ENCODE measurements around the gene SCAANT1.

SCAANT1 gene

DNA sequence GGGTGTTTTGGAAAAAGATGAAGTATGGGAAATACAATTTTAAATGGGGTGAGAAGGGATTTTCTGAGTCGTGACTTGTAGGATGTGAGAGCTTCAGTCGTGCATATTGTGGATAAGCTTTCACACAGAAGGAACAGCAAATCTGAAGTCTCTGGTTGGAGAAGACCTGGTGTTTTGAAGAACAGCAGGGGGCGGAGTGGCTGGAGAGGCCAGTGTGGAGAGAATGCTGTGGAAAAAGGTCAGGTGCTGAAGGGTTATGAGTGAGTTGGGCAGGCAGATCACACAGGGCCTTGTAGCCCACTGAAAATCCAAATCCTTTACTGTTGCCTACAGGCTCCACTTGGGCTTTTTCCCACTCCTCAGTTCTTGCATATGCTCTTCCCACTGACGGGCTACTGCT is 14.1 kb upstream of the SCAANT1 start:
- H3K27me3 Mint-ChIP-seq: no peaks in the 10 kb centered on the region
- no peaks in the 10 kb centered on the region for H3K9me3 Mint-ChIP-seq
- peaks cover 42% of the 10 kb centered on the region for H3K36me3 Mint-ChIP-seq (ENCODE audit: insufficient read depth)
- no peak overlapping the region for H3K4me3 Mint-ChIP-seq
- no peak for DNase-seq
- no peak for ATAC-seq (replicated peaks)
- H3K27ac Mint-ChIP-seq: peak overlapping the region in 1 of 2 donors; percentile 53
- peaks cover 28 to 64% of the 10 kb centered on the region in 2 donors for H3K4me1 Mint-ChIP-seq (ENCODE audit: low read depth in 2 of 2)

DNA sequence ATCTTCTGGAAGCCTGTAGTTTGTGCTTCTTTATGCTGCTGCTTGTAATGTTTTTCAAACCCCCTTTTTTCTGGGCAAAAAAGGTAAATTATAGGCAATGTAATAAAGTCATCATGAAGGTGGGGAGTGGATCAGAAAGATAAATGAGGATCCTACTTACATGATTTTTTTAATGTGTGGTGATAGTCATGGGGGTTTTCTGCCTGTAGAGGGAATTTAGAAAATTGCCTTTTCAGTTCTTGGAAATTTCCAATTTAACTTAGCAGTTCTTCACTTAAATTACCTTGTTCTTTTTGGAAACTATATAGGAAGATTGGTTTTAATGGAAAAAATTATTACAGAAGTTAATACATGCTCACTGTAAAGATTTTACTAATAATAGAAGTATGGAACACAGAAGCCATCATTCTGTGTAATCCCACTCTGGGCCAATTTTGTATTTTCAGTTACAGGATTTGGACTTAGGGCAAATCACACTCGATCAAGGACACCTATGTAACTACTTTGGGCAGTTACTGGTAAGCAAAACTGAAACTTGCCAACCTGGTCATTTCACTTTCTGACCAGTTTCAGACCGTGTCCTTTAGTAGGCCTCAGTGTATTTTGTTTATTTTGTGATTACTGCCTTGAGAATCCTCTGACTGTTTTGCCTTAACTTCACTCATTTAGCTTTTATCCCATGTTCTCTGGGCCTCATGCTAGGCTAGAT is 10.5 kb upstream of the SCAANT1 start:
- no peak overlapping the region for H3K4me3 Mint-ChIP-seq
- peaks cover 46% of the 10 kb centered on the region for H3K36me3 Mint-ChIP-seq (ENCODE audit: insufficient read depth)
- DNase-seq (no peak), ATAC-seq (replicated peaks) (no peak)
- H3K4me1 Mint-ChIP-seq (ENCODE audit: low read depth in 2 of 2): peaks cover 25 to 59% of the 10 kb centered on the region in 2 donors
- no peaks in the 10 kb centered on the region for H3K9me3 Mint-ChIP-seq
- peak overlapping the region; percentile 2 for H3K27ac Mint-ChIP-seq
- no peaks in the 10 kb centered on the region for H3K27me3 Mint-ChIP-seq

DNA sequence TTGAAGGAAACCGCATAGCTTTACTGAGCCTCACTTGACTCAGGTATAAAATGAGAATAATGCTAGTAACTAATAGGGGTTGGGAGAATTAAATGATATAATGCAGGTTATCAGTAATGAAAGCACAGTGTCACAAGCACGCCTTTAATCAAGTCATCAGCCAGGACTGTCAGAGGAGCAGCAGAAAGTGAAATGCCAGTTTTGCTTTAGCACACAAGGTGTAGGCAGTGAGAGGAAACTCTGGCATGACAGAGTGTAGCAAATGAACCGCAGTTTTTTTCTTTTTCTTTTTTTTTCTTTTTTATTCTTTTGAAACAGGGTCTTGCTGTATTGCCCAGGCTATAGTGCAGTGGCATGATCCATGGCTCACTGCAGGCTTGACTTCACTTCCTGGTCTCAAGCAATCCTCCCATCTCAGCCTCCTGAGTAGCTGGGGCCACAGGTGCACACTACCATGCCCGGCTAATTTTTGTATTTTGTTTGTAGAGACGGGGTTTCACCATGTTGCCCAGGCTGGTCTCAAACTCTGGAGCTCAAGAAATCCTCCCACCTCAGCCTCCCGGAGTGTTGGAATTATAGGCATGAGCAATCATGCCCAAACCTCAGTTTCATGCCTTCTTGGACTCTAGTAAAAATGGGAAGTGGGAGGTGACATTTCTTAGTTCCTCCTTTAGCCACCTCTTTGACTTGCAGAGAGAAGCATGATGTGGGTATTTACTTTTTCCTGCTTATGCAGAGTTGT is 9.7 kb upstream of the SCAANT1 start:
- Mint-ChIP-seq H3K4me1 (ENCODE audit: low read depth in 2 of 2) (peaks cover 25 to 55% of the 10 kb centered on the region in 2 donors), H3K36me3 (ENCODE audit: insufficient read depth) (peaks cover 49% of the 10 kb centered on the region), H3K27me3 (no peaks in the 10 kb centered on the region), H3K4me3 (no peak overlapping the region), H3K9me3 (no peaks in the 10 kb centered on the region), H3K27ac (no peak overlapping the region)
- no peak for DNase-seq
- no peak for ATAC-seq (replicated peaks)

DNA sequence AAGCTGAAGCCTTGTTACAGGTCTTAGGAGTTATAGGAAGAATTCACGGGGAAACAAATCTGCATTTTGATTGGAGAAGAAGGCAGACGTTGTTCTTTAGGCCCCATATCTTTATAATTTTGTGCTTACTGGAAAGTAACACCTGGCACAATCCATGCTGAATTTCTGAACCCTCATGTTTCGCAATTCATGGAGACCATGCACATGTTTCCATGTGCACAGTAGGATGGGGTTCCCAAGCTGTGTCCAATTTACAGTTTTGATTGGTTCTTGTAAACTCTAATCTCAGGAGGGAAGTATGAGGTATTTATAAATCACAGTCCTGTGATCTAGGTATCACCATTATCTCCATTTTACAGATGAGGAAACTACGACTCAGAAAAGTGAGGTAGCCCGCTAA is 7.8 kb upstream of the SCAANT1 start:
- Mint-ChIP-seq H3K4me3 (no peak overlapping the region), H3K9me3 (no peaks in the 10 kb centered on the region), H3K27me3 (no peaks in the 10 kb centered on the region), H3K36me3 (ENCODE audit: insufficient read depth) (peaks cover 50% of the 10 kb centered on the region), H3K27ac (no peak overlapping the region), H3K4me1 (ENCODE audit: low read depth in 2 of 2) (peaks cover 19 to 47% of the 10 kb centered on the region in 2 donors)
- DNase-seq (no peak), ATAC-seq (replicated peaks) (no peak)

DNA sequence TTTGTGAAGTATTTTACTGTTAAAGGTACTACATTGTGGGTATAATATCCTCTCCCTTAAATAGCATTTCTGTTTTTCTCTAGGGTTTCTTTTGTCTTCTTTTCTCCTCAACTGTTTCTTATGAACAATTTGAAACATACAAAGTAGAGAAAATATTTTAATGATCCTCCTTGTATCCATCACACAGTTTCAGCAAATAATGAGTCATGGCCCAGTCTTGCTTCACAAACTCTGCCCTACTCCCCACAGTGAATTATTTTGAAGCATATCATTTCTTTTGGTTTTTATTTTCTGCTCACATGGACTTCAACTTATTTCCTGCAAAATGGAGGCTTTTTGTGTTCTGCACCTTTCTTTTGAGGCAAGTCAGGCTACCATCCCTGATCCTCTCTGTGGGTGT is 6.1 kb upstream of the SCAANT1 start:
- peaks cover 45% of the 10 kb centered on the region for H3K36me3 Mint-ChIP-seq (ENCODE audit: insufficient read depth)
- H3K9me3 Mint-ChIP-seq: no peaks in the 10 kb centered on the region
- H3K27me3 Mint-ChIP-seq: no peaks in the 10 kb centered on the region
- ATAC-seq (replicated peaks): no peak
- H3K27ac Mint-ChIP-seq: peak overlapping the region in 1 of 2 donors; percentile 51
- no peak for DNase-seq
- H3K4me1 Mint-ChIP-seq (ENCODE audit: low read depth in 2 of 2): peaks cover 19 to 45% of the 10 kb centered on the region in 2 donors
- no peak overlapping the region for H3K4me3 Mint-ChIP-seq

DNA sequence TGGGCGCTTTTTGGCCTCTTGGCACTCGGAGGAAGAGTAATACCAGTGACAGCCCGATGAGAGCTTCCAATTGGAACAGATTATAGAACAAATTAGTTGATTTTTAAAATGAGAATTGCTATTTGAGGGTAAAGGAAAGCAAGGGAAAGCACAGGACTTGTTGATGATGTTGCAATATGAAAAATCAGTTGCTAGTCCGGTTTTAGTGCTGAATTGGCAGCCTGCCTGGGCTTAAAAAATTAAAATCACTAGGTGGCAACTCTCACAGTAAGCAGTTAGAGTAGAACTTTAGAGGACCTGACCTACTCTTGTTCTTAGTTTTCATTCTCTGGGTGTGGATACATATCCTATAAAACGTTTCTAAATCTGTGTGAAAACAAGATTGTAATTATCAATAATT is 2.1 kb upstream of the SCAANT1 start:
- DNase-seq (no peak), ATAC-seq (replicated peaks) (no peak)
- H3K27ac Mint-ChIP-seq: peak overlapping the region; percentile 23 to 93
- no peaks in the 10 kb centered on the region for H3K27me3 Mint-ChIP-seq
- H3K4me3 Mint-ChIP-seq: peak overlapping the region in 1 of 2 donors; percentile 90
- H3K9me3 Mint-ChIP-seq: no peaks in the 10 kb centered on the region
- peaks cover 44% of the 10 kb centered on the region for H3K36me3 Mint-ChIP-seq (ENCODE audit: insufficient read depth)
- H3K4me1 Mint-ChIP-seq (ENCODE audit: low read depth in 2 of 2): peaks cover 25 to 52% of the 10 kb centered on the region in 2 donors

DNA sequence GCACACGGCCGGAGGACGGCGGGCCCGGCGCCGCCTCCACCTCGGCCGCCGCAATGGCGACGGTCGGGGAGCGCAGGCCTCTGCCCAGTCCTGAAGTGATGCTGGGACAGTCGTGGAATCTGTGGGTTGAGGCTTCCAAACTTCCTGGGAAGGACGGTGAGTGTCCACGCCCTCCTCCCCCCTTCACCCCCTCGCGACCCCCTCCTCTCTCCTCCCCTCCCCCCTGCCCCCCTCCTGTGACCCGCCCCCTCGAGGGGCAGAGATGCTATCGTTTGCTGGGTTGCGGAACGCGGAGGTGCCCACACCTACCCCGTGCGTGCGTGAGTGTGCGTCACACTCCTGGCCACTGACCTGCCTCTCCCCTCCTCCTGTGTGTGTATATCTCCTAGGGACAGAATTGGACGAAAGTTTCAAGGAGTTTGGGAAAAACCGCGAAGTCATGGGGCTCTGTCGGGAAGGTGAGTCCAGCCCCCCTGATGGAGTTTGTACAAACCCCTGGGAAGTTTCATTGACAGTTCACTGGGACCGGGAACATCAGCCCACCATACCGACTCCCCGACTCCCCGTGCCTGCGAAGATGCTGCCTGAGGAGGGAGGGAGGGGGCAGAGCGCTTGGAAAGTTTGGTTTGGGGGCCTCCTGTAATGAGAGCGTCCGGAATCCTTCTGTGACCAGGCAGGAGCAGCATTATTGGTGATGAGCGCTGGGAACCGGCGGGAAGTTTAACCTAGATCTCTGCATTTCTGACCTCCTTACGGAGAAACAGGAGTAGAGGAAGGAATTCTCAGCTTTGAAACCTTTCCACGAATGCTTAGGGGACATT is 795 bp upstream of the SCAANT1 start:
- H3K4me1 Mint-ChIP-seq (ENCODE audit: low read depth in 2 of 2): peaks cover 20 to 41% of the 10 kb centered on the region in 2 donors
- peak; percentile 30 for ATAC-seq (replicated peaks)
- no peaks in the 10 kb centered on the region for H3K27me3 Mint-ChIP-seq
- H3K36me3 Mint-ChIP-seq (ENCODE audit: insufficient read depth): peaks cover 37% of the 10 kb centered on the region
- no peaks in the 10 kb centered on the region for H3K9me3 Mint-ChIP-seq
- peak overlapping the region; percentile 87 to 90 for H3K4me3 Mint-ChIP-seq
- peak overlapping the region; percentile 89 to 93 for H3K27ac Mint-ChIP-seq
- DNase-seq: peak; percentile 3 to 42 (median 33)

DNA sequence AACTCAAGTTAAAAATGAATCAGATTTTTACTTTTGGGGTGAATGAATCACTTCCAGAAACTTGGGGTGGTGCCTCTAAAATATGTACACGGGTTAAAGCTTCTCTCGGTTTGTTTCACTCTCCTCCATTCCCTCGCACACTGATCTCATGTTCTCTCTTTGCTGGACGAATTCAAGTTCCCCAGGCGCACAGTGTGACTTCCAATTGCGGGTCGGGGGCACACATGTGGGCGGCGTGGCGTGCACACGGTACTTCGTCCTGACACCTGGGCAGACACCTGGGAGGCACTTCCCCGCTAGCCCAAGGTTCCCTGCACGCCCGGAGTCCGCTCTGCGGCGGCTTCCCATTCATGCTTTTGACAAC is 692 bp downstream of the SCAANT1 start:
- H3K27ac Mint-ChIP-seq: peak overlapping the region; percentile 87 to 93
- H3K36me3 Mint-ChIP-seq (ENCODE audit: insufficient read depth): peaks cover 28% of the 10 kb centered on the region
- H3K4me3 Mint-ChIP-seq: peak overlapping the region; percentile 87 to 90
- no peaks in the 10 kb centered on the region for H3K27me3 Mint-ChIP-seq
- DNase-seq: no peak
- H3K9me3 Mint-ChIP-seq: no peaks in the 10 kb centered on the region
- peak; percentile 12 for ATAC-seq (replicated peaks)
- peaks cover 15 to 34% of the 10 kb centered on the region in 2 donors for H3K4me1 Mint-ChIP-seq (ENCODE audit: low read depth in 2 of 2)

DNA sequence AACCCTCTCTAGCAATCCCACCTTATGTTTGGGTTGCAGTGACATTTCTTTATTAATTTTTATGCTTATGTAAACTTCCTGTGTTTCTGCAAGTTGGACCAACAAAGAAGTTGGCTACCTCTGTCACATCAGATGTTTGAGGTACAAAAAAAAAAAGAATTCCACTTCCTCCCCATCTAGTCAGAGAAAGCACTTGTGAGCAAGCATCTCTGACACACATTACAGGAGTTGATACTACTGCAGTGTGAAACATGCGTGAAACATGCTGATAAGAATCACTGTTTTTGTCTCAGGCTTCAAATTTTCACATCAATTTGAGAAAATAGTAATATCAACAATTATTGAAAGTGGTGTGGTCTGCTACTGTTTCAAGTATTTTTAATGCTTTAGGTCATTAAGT is 1.3 kb downstream of the SCAANT1 start:
- DNase-seq (peak in 2 of 3 experiments; percentile 3 to 5), ATAC-seq (replicated peaks) (peak; percentile 29)
- Mint-ChIP-seq H3K27ac (peak overlapping the region; percentile 87 to 93), H3K27me3 (no peaks in the 10 kb centered on the region), H3K4me3 (peak overlapping the region; percentile 87 to 90), H3K4me1 (ENCODE audit: low read depth in 2 of 2) (peaks cover 15 to 29% of the 10 kb centered on the region in 2 donors), H3K9me3 (no peaks in the 10 kb centered on the region), H3K36me3 (ENCODE audit: insufficient read depth) (peaks cover 24% of the 10 kb centered on the region)

DNA sequence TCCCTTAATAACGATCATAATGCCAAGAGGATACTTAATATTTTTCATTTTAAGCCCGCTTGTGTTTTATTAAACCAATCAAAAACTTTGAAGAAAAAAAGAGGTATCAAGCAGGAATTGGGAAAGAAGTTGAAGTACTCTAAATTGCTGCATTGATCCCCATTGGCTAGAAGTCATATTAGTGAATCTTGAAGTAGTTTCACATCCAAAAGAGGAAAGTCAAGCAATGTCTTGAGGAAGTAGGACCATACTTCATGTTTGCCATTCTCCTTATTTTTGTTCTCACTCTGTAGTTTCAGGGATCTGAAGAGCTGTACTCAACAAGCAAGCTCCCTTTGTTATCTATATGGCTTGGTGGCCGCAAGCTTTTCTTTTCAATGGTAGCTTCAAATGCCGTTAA is 2.2 kb downstream of the SCAANT1 start:
- Mint-ChIP-seq H3K27ac (peak overlapping the region in 1 of 2 donors; percentile 93), H3K4me3 (peak overlapping the region in 1 of 2 donors; percentile 90)

DNA sequence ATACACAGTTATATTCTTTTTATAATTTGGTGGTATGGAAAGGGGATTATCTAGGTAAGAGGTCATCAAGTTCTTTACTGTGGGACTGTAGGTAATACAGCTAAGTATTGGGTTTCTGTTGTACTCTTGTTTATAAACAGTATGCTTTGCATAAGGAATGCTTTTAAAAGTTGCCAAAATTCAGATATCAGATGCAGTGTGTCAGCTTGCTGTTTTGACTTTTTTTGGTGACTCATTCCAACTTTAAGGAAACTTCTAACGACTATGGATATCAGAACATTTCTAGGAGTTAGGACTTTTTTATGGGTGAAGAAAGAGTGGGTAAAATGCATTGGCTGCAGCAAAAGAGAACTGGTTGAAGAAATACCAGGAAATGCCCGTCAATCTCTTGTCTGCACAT is 2.8 kb downstream of the SCAANT1 start:
- no peaks in the 10 kb centered on the region for H3K9me3 Mint-ChIP-seq
- peaks cover 18% of the 10 kb centered on the region for H3K36me3 Mint-ChIP-seq (ENCODE audit: insufficient read depth)
- peak overlapping the region in 1 of 2 donors; percentile 83 for H3K27ac Mint-ChIP-seq
- no peak for DNase-seq
- H3K4me1 Mint-ChIP-seq (ENCODE audit: low read depth in 2 of 2): peaks cover 12 to 25% of the 10 kb centered on the region in 2 donors
- no peak for ATAC-seq (replicated peaks)
- H3K27me3 Mint-ChIP-seq: no peaks in the 10 kb centered on the region
- H3K4me3 Mint-ChIP-seq: no peak overlapping the region

More for the DNA sequence above, 2.2 kb downstream of the SCAANT1 start:
- Mint-ChIP-seq H3K36me3 (ENCODE audit: insufficient read depth) (peaks cover 20% of the 10 kb centered on the region), H3K4me1 (ENCODE audit: low read depth in 2 of 2) (peaks cover 15 to 29% of the 10 kb centered on the region in 2 donors), H3K27me3 (no peaks in the 10 kb centered on the region), H3K9me3 (no peaks in the 10 kb centered on the region)
- ATAC-seq (replicated peaks) (no peak), DNase-seq (no peak)

DNA sequence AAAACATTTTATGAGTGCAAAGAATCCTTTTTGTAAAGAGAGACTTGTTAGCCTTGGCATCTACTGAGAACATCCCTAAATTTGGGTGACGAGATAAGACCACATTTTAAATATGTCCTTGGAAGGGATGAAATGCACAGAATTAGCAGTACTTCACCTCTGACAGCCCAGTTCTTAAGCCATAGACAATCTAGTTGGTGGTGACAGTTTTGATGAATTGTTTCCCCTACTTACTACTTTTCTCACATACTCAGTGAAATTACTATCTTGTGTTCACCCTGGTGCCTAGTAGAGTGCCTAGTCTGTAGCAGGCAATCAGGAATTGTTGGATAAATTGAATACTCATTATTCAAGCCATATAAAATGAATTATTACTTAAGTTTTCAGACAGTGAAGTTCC is 3.4 kb downstream of the SCAANT1 start:
- DNase-seq (no peak), ATAC-seq (replicated peaks) (no peak)
- no peaks in the 10 kb centered on the region for H3K27me3 Mint-ChIP-seq
- H3K4me3 Mint-ChIP-seq: no peak overlapping the region
- peaks cover 12 to 22% of the 10 kb centered on the region in 2 donors for H3K4me1 Mint-ChIP-seq (ENCODE audit: low read depth in 2 of 2)
- H3K9me3 Mint-ChIP-seq: no peaks in the 10 kb centered on the region
- H3K27ac Mint-ChIP-seq: peak overlapping the region; percentile 69 to 83
- H3K36me3 Mint-ChIP-seq (ENCODE audit: insufficient read depth): peaks cover 18% of the 10 kb centered on the region

DNA sequence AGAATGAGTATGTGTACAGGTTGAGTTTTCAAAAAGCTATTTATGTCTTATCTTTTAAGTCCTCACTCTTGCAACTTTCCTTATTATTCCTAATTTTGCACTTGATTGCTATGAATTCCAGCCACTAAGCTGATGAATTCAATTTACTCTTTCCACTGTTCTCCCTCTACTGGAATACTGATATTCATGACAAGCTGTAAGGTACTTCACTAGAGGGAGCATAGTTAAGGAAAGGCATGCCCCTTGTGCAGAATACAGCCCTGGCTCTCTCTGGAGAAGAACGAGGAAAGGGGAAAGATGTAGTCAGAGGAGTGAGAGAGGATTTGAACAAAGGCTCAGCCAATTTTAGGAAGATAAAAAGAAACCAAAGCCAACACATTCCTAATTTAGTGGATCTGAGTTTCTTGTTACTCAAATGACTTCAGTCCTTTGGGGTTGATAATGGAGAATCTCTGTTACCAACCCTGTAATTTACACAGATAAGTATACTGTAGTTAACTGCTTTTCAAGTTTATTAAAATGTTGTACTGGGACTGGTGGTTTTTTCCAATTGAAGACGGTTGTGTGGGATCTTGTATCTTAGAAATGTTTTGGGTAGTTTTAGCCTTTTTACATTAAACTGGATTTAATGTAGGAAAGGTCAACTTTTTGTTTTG is 4.0 kb downstream of the SCAANT1 start:
- H3K4me1 Mint-ChIP-seq (ENCODE audit: low read depth in 2 of 2): peaks cover 8 to 18% of the 10 kb centered on the region in 2 donors
- no peaks in the 10 kb centered on the region for H3K9me3 Mint-ChIP-seq
- no peak for DNase-seq
- ATAC-seq (replicated peaks): no peak
- peak overlapping the region; percentile 69 to 83 for H3K27ac Mint-ChIP-seq
- H3K4me3 Mint-ChIP-seq: no peak overlapping the region
- peaks cover 17% of the 10 kb centered on the region for H3K36me3 Mint-ChIP-seq (ENCODE audit: insufficient read depth)
- no peaks in the 10 kb centered on the region for H3K27me3 Mint-ChIP-seq

Data from effector memory CD8-positive, alpha-beta T cell (primary cell).